Subcutaneous adipose tissue (tissue), 4 donors: ENCODE results near the gene BRS3. TPM values are rescaled to one million over a fixed set of nuclear protein-coding genes. Genes with fewer than 3 reads are reported as not detected.

Source experiments
- total RNA-seq, 4 donors: library from RNA; depleted of rRNA; stranded (reverse); fragments of >200 nt; gene quantifications; one replicate each; pipeline ENCODE4 v1.1.0, GENCODE V29; 2016
- TF ChIP-seq, protein P1 (sequence below): fragments of 450-650 bp; IDR thresholded peaks from one replicate; pipeline ENCODE4 v1.5.1; 2016; ENCODE audit warnings: low read depth, mild to moderate bottlenecking, control low read depth, antibody characterized with exemption, moderate library complexity

BRS3 gene
- total RNA-seq, 4 donors from 2014 or later: not detected

- TF ChIP-seq, protein P1, sequence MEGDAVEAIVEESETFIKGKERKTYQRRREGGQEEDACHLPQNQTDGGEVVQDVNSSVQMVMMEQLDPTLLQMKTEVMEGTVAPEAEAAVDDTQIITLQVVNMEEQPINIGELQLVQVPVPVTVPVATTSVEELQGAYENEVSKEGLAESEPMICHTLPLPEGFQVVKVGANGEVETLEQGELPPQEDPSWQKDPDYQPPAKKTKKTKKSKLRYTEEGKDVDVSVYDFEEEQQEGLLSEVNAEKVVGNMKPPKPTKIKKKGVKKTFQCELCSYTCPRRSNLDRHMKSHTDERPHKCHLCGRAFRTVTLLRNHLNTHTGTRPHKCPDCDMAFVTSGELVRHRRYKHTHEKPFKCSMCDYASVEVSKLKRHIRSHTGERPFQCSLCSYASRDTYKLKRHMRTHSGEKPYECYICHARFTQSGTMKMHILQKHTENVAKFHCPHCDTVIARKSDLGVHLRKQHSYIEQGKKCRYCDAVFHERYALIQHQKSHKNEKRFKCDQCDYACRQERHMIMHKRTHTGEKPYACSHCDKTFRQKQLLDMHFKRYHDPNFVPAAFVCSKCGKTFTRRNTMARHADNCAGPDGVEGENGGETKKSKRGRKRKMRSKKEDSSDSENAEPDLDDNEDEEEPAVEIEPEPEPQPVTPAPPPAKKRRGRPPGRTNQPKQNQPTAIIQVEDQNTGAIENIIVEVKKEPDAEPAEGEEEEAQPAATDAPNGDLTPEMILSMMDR: no peak
These were observed 34.6 kb upstream of the BRS3 start for GRCh38 chrX:136453114-136453513.

DNA sequence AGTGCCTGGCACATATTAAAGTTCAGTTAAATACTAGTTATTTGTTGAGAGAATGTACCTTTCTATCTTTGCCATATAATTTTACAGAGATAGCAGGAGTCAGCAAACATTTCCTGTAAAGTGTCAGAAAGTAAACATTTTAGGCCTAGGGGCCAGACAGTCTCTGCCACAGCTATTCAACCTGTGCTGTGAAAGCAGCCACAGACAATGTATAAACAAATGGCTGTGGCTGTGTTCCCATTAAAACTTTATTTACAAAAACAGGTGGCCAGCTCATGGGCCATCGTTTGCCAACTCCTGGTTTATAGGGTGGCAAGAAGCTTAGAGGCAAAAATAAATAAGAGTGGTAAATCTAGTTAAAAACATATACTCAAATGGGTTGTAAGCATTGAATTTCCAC, 34.0 kb upstream of the BRS3 start:
- TF ChIP-seq, protein P1: no peak

DNA sequence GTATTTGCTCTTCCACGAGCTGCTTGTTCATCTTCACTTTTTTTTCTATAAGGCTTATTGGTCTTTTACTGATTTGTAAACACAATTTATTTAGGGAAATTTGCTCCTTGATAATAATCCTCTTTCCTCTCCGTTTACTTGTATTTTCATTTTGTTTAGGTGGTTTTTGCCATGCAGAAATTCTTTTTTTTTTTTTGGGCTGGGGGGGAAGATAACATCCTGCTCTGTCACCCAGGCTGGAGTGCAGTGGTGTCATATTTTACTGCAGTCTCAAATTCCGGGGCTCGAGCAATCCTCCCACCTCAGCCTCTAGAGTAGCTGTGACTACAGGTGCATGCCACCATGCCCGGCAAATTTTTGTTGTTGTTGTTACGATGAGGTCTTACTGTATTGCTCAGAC, 31.6 kb upstream of the BRS3 start:
- TF ChIP-seq, protein P1: no peak

- TF ChIP-seq, protein P1: no peak
These were observed 30.3 kb upstream of the BRS3 start for GRCh38 chrX:136457303-136457917.

GRCh38 chrX:136464589-136464988, 23.2 kb upstream of the BRS3 start:
- TF ChIP-seq, protein P1: no peak

DNA sequence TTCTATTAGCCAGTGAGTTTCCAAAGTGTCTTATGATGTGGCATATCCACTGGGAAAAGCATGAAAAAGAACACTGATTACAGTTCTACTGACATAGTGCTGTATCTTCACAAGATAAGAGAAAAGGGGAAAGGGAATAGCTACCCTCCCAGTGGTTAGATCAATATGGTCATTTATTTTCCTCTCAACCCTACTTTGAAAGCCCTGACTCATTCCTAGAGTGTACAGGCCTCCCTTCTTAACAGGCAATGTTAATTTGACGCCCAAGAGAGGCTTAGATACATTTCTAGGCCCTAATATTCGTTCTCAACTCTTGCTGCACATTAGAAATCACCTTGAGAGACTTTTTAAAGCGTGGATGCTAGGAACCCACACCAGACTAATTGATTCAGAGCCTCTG, 20.4 kb upstream of the BRS3 start:
- TF ChIP-seq, protein P1: no peak

GRCh38 chrX:136468391-136469103, 19.2 kb upstream of the BRS3 start:
- TF ChIP-seq, protein P1: no peak
